ENCODE results near the gene SHC3.

DNA sequence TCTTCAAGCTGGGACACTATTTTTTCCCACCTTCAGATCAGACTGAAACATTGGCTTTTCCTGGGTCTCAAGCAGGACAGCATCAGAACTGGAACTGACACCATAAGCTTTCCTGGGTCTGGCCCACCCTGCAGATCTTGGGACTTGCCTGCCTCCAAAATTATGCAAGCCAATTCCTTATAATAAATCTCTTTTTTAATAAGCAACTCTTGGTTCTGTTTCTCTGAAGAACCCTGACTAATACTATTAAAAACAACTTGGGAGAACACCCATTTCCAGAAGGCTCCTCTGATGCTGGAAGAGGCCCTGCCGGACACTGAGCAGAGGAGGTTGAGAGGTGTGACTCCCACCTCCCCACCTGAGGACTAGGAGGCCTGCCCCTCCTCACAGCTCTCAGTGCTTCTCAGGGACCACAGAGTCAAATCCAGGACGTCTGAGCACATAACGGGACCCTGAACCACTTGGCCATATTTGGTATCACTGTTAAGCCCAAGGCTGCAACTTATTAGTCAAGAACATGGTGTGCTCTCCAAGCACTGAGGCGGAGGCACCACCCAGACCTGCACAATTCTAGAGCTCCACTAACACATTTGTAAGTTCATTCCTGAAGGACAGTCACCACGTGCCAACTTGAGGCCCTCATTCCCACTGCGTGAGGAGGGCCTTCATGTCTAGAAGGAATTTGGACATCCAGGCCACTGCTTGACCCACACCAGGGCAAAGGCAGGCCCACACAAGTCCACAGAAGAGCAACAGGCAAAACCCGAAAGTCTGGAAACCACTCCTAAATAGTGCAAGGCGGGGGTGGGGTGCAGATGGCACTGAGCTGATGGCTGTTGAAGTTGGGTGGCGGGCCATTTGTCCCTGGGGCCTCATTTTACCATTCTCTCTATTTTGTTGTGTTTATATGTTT is 9.5 kb downstream of the SHC3 start:
- TF ChIP-seq, protein P1, sequence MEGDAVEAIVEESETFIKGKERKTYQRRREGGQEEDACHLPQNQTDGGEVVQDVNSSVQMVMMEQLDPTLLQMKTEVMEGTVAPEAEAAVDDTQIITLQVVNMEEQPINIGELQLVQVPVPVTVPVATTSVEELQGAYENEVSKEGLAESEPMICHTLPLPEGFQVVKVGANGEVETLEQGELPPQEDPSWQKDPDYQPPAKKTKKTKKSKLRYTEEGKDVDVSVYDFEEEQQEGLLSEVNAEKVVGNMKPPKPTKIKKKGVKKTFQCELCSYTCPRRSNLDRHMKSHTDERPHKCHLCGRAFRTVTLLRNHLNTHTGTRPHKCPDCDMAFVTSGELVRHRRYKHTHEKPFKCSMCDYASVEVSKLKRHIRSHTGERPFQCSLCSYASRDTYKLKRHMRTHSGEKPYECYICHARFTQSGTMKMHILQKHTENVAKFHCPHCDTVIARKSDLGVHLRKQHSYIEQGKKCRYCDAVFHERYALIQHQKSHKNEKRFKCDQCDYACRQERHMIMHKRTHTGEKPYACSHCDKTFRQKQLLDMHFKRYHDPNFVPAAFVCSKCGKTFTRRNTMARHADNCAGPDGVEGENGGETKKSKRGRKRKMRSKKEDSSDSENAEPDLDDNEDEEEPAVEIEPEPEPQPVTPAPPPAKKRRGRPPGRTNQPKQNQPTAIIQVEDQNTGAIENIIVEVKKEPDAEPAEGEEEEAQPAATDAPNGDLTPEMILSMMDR (conservative IDR thresholded peaks at IDR 0.05 in 1 of 2, IDR thresholded peaks at IDR 0.05 in 1 of 2; ENCODE audit: extremely low read depth in 1 of 2, insufficient read depth in 1 of 2, low read depth in 1 of 2, low read length in 2 of 2) = no peak
- no peak for TF ChIP-seq EZH2 (IDR thresholded peaks at IDR 0.05; ENCODE audit: borderline replicate concordance, low read length)

Measured in mammary epithelial cell (primary cell).